Esophagus squamous epithelium (tissue), 5 donors: ENCODE measurements around the gene CTDSPL. TPM values are rescaled to one million over a fixed set of nuclear protein-coding genes. Genes with fewer than 3 reads are reported as not detected.
A peak's percentile ranks its signal among the peaks of the same experiment; 100 is the strongest.

Experiments
- DNase-seq: peaks from one replicate; lab custom pipeline; 2025; lab: John Stamatoyannopoulos, UW
- H3K27ac ChIP-seq, 4 donors: fragments of 200-600 bp; sonication (generic); one replicate each; pipeline ENCODE4 v1.5.1; 2016 to 2019; ENCODE audit warnings: mild to moderate bottlenecking in 1 of 4
- H3K27me3 ChIP-seq, 4 donors: fragments of 200-600 bp; sonication (generic); 1 replicate in 3 of 4; 2 replicates in 1 of 4; pipeline versions ENCODE4 v1.5.1 to v1.6.0; 2017 to 2021; ENCODE audit warnings: antibody characterized with exemption in 1 of 4
- H3K36me3 ChIP-seq, 3 donors: fragments of 200-600 bp; sonication (generic); one replicate each; pipeline ENCODE4 v1.5.1; 2016 to 2019
- H3K4me1 ChIP-seq, 3 donors: fragments of 200-600 bp; sonication (generic); one replicate each; pipeline ENCODE4 v1.5.1; 2017 to 2019
- H3K4me3 ChIP-seq, 4 donors: fragments of 200-600 bp; sonication (generic); 1 replicate in 3 of 4; 2 replicates in 1 of 4; pipeline ENCODE4 v1.5.1; 2016 to 2019; ENCODE audit warnings: mild to moderate bottlenecking in 2 of 4, moderate library complexity in 1 of 4
- H3K9me3 ChIP-seq, 3 donors: fragments of 200-600 bp; sonication (generic); one replicate each; pipeline ENCODE4 v1.5.1; 2016 to 2019
- POLR2A ChIP-seq, 4 donors: fragments of 450-650 bp; IDR thresholded peaks; one replicate each; pipeline ENCODE4 v1.6.1; 2017; ENCODE audit warnings: antibody characterized with exemption in 4 of 4, mild to moderate bottlenecking in 4 of 4, moderate library complexity in 3 of 4
- WGBS, 2 donors: methylation state at CpG; one replicate each; pipeline ENCODE4 v1.1.5; 2018; 5-methylcytosine and 5-hydroxymethylcytosine counted together
- intact Hi-C: fragments of 100-400 bp; cut with DNase I; formaldehyde crosslinking; loops from one replicate; pipeline ENCODE4 v1.15.0; 2022
- total RNA-seq, 4 donors: library from RNA; depleted of rRNA; stranded (reverse); fragments of >200 nt; gene quantifications; one replicate each; pipeline ENCODE4 v1.1.0, GENCODE V29; 2016
- TF ChIP-seq, protein P1 (sequence below), 6 experiments: fragments of 450-650 bp in 4 of 6; fragments of 200-600 bp in 2 of 6; sonication (generic) in 2 of 6; IDR thresholded peaks; one replicate each; pipeline ENCODE4 v1.5.1; 2016 to 2019; ENCODE audit warnings: antibody characterized with exemption in 6 of 6, mild to moderate bottlenecking in 4 of 6, moderate library complexity in 4 of 6
- donor health status: DM: yes; HTN: yes; CAD: no.

Gene CTDSPL
- total RNA-seq, 4 donors from 2014 or later, result 20.7 to 55.1 (median 30.8) TPM

DNA sequence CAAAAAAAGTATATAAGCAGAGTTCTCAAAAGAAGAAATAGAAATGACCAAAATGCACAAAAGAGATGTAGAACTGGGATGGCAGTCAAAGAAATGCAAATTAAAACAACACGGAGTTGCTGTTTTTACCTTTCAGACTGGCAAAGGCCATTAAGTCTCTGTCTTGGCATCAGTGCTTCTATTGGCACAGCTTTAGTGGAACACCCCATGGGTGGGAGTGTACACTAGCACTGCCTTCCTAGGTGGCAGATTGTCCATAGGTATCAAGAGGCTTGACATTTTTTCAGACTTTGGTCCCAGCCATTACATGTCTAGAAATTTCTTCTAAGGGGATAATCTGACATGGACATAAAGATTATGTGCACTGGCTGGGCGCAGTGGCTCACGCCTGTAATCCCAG, 70.8 kb downstream of the CTDSPL start:
- no peaks in the 10 kb centered on the region for H3K9me3 ChIP-seq
- no peaks in the 10 kb centered on the region for H3K36me3 ChIP-seq
- intact Hi-C loops, result no loop called here
- no peaks in the 10 kb centered on the region for H3K27me3 ChIP-seq
- no peak for TF ChIP-seq POLR2A (IDR thresholded peaks at IDR 0.05)
- TF ChIP-seq, protein P1, sequence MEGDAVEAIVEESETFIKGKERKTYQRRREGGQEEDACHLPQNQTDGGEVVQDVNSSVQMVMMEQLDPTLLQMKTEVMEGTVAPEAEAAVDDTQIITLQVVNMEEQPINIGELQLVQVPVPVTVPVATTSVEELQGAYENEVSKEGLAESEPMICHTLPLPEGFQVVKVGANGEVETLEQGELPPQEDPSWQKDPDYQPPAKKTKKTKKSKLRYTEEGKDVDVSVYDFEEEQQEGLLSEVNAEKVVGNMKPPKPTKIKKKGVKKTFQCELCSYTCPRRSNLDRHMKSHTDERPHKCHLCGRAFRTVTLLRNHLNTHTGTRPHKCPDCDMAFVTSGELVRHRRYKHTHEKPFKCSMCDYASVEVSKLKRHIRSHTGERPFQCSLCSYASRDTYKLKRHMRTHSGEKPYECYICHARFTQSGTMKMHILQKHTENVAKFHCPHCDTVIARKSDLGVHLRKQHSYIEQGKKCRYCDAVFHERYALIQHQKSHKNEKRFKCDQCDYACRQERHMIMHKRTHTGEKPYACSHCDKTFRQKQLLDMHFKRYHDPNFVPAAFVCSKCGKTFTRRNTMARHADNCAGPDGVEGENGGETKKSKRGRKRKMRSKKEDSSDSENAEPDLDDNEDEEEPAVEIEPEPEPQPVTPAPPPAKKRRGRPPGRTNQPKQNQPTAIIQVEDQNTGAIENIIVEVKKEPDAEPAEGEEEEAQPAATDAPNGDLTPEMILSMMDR (IDR thresholded peaks at IDR 0.05), result no peak
- WGBS, 2 donors, result 69 to 79% methylated on average over 2 to 3 of the region's 3 CpGs
- DNase-seq, result no peak
- no peak overlapping the region for H3K27ac ChIP-seq
- H3K4me1 ChIP-seq, result peaks cover 6 to 51% (median 7%) of the 10 kb centered on the region in 3 donors
- H3K4me3 ChIP-seq, result no peak overlapping the region

DNA sequence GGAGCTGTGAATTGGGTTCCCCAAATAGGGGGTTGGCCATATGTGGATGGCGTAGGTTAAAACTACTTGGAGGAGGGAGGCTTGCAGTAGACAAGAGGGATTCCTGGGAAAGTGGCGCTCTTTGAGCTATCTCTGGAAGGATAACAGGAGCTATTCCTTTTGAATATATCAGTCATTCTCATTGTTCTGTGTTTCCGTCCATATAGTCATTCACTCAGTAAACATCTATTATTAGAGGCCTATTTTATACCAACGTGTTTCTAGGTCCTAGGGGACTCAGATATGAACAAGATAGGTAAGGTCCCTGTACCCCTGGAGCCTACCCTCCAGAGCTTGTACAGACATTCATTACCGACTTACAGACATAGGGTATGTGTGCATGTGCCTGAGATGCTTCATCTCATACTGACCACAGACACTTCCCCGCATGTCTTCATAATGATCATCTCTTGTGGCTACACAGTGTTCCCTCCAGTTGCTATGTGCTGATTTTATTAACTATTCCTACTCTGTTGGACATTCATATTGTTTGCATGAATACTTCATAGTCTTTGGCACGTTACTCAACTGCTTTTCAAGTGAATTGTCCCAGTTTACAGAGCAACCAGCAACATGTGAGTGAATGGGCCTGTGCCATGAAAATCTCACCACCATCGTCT, 73.1 kb downstream of the CTDSPL start:
- Histone ChIP-seq H3K4me1 (peaks cover 6 to 62% (median 7%) of the 10 kb centered on the region in 3 donors), H3K4me3 (no peak overlapping the region), H3K27ac (peak overlapping the region in 2 of 4 donors; percentile 3 to 26), H3K9me3 (no peaks in the 10 kb centered on the region), H3K36me3 (no peaks in the 10 kb centered on the region), H3K27me3 (no peaks in the 10 kb centered on the region)
- intact Hi-C loops, result no loop called here
- DNase-seq, result no peak
- TF ChIP-seq, protein P1 (IDR thresholded peaks at IDR 0.05), result no peak
- no peak for TF ChIP-seq POLR2A (IDR thresholded peaks at IDR 0.05)
- WGBS, 2 donors, result 74 to 77% methylated on average over 8 of the region's 8 CpGs

DNA sequence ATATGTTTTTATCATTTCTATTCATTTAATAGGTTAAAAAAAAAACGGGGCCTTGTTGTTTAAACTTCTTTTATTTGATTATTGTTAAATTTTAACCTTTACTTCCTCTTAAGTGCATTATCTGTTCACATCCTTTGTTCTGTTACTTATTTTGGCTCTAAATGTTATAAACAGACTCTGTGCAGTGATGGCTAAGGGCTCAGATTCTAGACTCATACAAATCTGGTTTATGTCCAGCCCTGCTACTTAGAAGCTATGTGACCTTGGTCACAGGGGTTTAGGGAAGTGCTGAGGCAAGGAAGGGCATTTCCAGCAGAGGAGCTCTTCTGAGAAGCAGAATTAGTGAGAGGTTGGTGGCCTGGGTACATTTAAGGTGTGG, 73.6 kb downstream of the CTDSPL start:
- no peak overlapping the region for H3K4me3 ChIP-seq
- 8 to 16% methylated on average over 1 of the region's 1 CpG for WGBS, 2 donors
- no peaks in the 10 kb centered on the region for H3K36me3 ChIP-seq
- TF ChIP-seq POLR2A (IDR thresholded peaks at IDR 0.05), result no peak
- TF ChIP-seq, protein P1 (IDR thresholded peaks at IDR 0.05), result no peak
- intact Hi-C loops, result no loop called here
- H3K27me3 ChIP-seq, result no peaks in the 10 kb centered on the region
- no peak for DNase-seq
- H3K9me3 ChIP-seq, result no peaks in the 10 kb centered on the region
- H3K4me1 ChIP-seq, result peaks cover 6 to 67% (median 7%) of the 10 kb centered on the region in 3 donors
- peak overlapping the region in 3 of 4 donors; percentile 3 to 26 (median 18) for H3K27ac ChIP-seq

DNA sequence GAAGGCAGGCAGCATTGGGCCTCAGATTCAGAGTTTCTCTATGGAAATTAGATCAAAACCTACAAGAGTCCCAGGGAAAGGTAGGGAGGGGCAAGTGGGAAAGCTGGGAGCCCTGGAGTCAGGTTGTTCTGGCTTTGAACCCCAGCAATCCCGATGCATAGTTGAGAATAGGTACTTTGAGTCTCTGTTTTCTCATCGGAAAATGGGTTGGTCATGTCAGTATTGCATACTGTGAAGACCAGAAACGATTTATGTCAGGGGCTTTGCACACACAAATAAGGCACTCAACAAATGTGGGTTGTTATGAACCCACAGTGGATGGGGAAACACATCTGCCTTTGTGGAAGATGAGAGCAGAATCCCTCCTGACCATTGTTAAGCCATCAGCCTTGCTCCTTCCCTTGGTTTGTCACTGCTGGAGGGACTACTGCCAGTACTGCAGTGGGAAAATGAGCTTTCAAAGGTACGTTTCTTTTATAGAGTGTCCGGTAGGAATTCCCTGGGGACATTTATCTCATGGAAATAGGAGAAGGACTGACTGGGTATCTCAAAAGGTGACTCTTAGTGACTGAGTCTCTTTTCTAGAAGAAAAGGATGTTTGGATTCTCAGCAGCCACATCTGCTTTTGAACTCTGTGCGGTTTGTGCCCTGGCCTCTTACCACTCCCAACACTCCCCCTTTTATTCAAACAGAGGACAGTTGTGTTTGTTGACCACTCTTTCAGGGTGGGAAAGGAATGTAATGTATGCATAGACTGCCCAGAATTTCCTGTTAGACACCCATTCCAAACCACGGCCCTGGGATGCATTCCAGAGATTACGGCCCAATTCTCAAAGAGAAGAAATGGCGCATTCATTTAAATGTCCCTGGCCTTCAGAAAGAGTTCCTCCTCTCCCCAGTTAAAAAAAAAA, 74.3 kb downstream of the CTDSPL start:
- TF ChIP-seq, protein P1 (IDR thresholded peaks at IDR 0.05), result no peak
- no peak for TF ChIP-seq POLR2A (IDR thresholded peaks at IDR 0.05)
- no peak overlapping the region for H3K4me3 ChIP-seq
- no peaks in the 10 kb centered on the region for H3K36me3 ChIP-seq
- H3K27ac ChIP-seq, result peak overlapping the region in 3 of 4 donors; percentile 3 to 26 (median 18)
- no peaks in the 10 kb centered on the region for H3K27me3 ChIP-seq
- no peak for DNase-seq
- intact Hi-C loops, result no loop called here
- no peaks in the 10 kb centered on the region for H3K9me3 ChIP-seq
- 68 to 74% methylated on average over 9 of the region's 9 CpGs for WGBS, 2 donors
- peaks cover 7 to 70% (median 11%) of the 10 kb centered on the region in 3 donors for H3K4me1 ChIP-seq

DNA sequence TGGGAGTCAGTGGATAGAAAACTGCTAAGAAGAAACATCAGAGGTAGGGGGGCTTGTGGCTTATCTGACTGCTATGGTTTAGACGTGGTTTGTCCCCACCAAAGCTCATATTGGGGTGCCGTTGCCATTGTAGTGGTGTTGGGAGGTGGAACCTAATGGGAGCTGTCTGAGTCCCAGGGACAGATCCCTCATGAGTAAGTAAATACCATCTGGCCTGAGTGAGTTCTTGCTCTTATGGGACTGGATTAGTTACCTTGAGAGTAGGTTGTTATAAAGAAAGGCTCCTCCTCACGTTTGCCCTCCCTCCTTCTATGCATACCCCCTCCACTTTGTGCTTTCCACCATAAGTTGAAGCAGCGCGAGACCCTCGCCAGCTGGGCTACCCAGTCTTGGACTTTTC, 75.5 kb downstream of the CTDSPL start:
- intact Hi-C loops, result no loop called here
- Histone ChIP-seq H3K27ac (no peak overlapping the region), H3K4me3 (no peak overlapping the region), H3K27me3 (no peaks in the 10 kb centered on the region), H3K36me3 (no peaks in the 10 kb centered on the region), H3K9me3 (no peaks in the 10 kb centered on the region), H3K4me1 (peaks cover 7 to 70% (median 20%) of the 10 kb centered on the region in 3 donors)
- TF ChIP-seq, protein P1 (IDR thresholded peaks at IDR 0.05), result no peak
- no peak for TF ChIP-seq POLR2A (IDR thresholded peaks at IDR 0.05)
- no peak for DNase-seq
- WGBS, 2 donors, result 89 to 94% methylated on average over 5 to 6 of the region's 6 CpGs
